ENCODE results near the gene CTDSPL2.
"Not testable (repeated sequence)": the region's sequence is repeated elsewhere in the genome, so short reads cannot be mapped to it uniquely, and the experiment has no call there.

The CTDSPL2 gene

GRCh38 chr15:44450172-44450571, 22.7 kb downstream of the CTDSPL2 start:
- no peak for DNase-seq

GRCh38 chr15:44453578-44454283, 26.3 kb downstream of the CTDSPL2 start:
- not testable (repeated sequence) for DNase-seq

More at GRCh38 chr15:44450172-44450571, 22.7 kb downstream of the CTDSPL2 start:
- TF ChIP-seq GATA1 (IDR thresholded peaks at IDR 0.05; ENCODE audit: low read depth, low read length): no peak
- no peak for TF ChIP-seq POLR2A (IDR thresholded peaks at IDR 0.05; ENCODE audit: low read length)

GRCh38 chr15:44458429-44458828, 31.0 kb downstream of the CTDSPL2 start:
- TF ChIP-seq GATA1 (IDR thresholded peaks at IDR 0.05; ENCODE audit: low read depth, low read length) (no peak), POLR2A (IDR thresholded peaks at IDR 0.05; ENCODE audit: low read length) (no peak)
- no peak for DNase-seq

DNA sequence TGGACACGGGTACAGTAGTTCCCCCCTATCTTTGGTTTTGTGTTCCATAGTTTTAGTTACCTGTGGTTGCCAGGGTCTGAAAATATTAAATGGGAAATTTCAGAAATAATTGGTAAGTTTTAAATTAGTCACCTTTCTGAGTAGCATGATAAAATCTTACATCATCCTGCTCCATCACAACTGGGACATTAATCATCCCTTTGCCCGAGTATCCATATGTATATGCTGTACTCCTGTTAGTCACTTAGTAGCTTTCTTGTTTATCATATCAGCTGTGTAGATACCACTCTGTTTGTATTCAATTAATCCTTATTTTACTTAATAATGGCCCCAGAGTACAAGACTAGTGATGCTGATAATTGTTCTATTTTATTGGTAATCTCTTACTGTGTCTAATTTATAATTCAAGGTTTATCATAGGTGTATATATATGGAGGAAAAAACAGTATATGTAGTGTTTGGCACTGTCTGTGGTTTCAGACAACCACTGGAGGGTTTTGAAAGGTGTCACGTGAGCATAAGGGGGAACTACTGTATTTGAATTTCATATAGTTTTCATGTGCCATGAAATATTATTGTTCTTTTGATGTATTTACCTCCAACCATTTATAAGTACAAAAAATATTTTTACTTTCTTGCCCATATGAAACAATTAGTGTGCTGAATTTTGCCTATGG, 41.4 kb downstream of the CTDSPL2 start:
- no peak for DNase-seq
- TF ChIP-seq GATA1 (IDR thresholded peaks at IDR 0.05; ENCODE audit: low read depth, low read length): no peak
- no peak for TF ChIP-seq POLR2A (IDR thresholded peaks at IDR 0.05; ENCODE audit: low read length)

GRCh38 chr15:44471885-44472455, 44.5 kb downstream of the CTDSPL2 start:
- no peak for DNase-seq
- TF ChIP-seq GATA1 (IDR thresholded peaks at IDR 0.05; ENCODE audit: low read depth, low read length): no peak
- no peak for TF ChIP-seq POLR2A (IDR thresholded peaks at IDR 0.05; ENCODE audit: low read length)

GRCh38 chr15:44479343-44479742, 51.9 kb downstream of the CTDSPL2 start:
- TF ChIP-seq GATA1 (IDR thresholded peaks at IDR 0.05; ENCODE audit: low read depth, low read length): no peak
- no peak for TF ChIP-seq POLR2A (IDR thresholded peaks at IDR 0.05; ENCODE audit: low read length)

GRCh38 chr15:44482090-44482489, 54.7 kb downstream of the CTDSPL2 start:
- TF ChIP-seq GATA1 (IDR thresholded peaks at IDR 0.05; ENCODE audit: low read depth, low read length) (no peak), POLR2A (IDR thresholded peaks at IDR 0.05; ENCODE audit: low read length) (no peak)
- DNase-seq: no peak

More at GRCh38 chr15:44479343-44479742, 51.9 kb downstream of the CTDSPL2 start:
- no peak for DNase-seq

DNA sequence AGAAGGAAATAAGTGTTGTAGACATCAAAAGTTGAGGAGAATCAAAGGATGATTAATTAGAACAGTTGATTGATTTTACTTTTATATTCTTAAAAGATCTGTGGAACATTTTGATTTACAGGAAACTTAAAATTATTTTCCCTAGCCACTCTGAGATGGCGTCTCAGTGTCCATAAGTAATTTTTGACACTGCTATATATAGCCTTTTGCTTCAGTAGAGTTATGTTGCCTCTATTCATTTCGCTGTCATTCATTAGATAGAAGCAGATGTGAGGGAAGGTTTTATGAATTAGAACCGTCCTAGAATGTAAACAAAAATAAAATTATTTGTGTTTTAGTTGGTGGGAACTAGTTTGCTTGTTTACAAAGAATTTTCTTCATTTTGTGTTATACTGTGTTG, 58.5 kb downstream of the CTDSPL2 start:
- TF ChIP-seq GATA1 (IDR thresholded peaks at IDR 0.05; ENCODE audit: low read depth, low read length) (no peak), POLR2A (IDR thresholded peaks at IDR 0.05; ENCODE audit: low read length) (no peak)
- DNase-seq: no peak

DNA sequence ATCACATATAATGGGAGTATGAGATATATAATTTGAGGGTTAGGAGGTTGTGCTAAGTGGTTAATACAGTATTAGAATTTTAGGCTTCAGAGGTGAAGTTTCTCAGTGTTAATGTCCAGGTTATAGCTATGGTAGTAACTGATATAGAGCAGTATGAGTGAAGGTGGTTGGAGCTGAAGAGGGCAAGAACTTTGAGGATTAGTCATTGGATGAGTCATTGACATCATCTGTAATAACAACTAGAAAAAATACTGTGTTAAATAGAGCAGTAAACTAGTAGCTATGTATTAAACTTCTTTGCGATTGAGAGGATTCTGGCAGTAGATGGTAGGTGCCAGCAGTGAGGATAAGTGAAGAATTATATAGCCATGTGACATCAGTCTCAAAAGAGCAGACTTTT, 62.0 kb downstream of the CTDSPL2 start:
- no peak for TF ChIP-seq GATA1 (IDR thresholded peaks at IDR 0.05; ENCODE audit: low read depth, low read length)
- TF ChIP-seq POLR2A (IDR thresholded peaks at IDR 0.05; ENCODE audit: low read length): no peak
- DNase-seq: peak; percentile 5 to 64

DNA sequence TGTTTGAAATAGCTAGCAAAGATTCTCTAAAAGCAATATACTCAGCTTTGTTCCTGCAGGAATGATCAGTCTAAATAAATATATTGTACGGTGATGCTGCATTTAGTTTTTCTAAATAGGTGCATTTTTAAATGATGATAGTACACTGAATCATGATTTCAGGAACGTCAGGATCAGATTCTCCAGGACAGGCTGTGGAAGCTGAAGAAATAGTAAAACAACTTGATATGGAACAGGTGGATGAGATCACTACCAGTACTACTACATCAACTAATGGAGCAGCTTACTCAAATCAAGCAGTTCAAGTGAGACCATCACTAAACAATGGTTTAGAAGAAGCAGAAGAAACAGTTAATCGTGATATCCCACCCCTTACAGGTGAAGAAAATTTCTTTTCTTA, 63.2 kb downstream of the CTDSPL2 start:
- no peak for DNase-seq
- no peak for TF ChIP-seq POLR2A (IDR thresholded peaks at IDR 0.05; ENCODE audit: low read length)
- no peak for TF ChIP-seq GATA1 (IDR thresholded peaks at IDR 0.05; ENCODE audit: low read depth, low read length)

GRCh38 chr15:44492040-44492439, 64.6 kb downstream of the CTDSPL2 start:
- DNase-seq: no peak
- no peak for TF ChIP-seq POLR2A (IDR thresholded peaks at IDR 0.05; ENCODE audit: low read length)
- no peak for TF ChIP-seq GATA1 (IDR thresholded peaks at IDR 0.05; ENCODE audit: low read depth, low read length)

DNA sequence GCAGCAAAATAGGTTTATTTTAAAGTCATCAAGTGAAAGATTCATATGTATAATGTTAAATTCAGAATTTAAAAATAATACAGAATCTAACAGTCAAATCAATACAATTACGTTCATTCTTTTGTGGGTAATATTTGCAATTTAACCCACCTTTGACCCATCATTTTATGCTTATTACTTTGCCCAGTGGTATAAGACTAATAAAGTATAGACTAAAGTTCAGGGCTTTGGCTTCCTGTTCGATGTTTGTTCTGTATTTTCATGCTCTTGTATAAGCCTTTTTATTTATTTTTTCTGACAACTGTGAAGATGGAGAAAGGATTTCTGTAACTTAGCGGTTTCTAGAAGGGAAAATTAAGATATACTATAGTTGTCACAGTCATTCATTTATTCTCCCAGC, 65.2 kb downstream of the CTDSPL2 start:
- no peak for DNase-seq
- TF ChIP-seq GATA1 (IDR thresholded peaks at IDR 0.05; ENCODE audit: low read depth, low read length): no peak
- TF ChIP-seq POLR2A (IDR thresholded peaks at IDR 0.05; ENCODE audit: low read length): no peak

DNA sequence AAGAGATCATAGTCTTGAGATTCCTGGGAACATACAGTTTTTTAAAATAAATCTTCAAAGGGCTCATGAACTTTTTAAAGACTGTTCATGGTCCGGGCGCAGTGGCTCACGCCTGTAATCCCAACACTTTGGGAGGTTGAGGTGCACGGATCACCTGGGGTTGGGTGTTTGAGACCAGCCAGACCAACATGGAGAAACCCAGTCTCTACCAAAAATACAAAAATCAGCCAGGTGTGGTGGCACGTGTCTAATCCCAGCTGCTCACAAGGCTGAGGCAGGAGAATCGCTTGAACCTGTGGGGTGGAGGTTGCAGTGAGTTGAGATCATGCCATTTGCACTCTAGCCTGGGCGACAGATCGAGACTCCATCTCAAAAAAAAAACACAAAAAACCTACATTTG, 68.1 kb downstream of the CTDSPL2 start:
- no peak for DNase-seq

DNA sequence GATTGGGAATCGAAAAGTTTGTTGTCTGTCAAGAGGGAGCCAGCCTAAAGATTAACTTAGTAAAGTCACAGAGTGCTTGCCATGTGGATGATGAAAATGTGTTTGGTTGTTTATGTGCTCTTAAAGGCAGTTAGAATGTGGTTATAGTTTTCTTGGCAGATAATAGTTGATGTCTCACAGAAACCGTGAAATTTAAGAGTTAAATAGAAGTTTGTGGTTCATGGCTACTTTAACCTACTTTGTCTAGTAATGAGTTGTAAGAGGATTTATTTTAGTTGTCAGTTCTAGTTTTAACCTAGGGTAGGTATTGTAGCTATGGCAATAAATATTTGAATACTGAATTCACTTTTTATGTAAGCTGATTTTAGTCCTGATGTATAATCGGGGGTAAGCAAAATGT, 73.1 kb downstream of the CTDSPL2 start:
- DNase-seq: no peak
- no peak for TF ChIP-seq POLR2A (IDR thresholded peaks at IDR 0.05; ENCODE audit: low read length)
- no peak for TF ChIP-seq GATA1 (IDR thresholded peaks at IDR 0.05; ENCODE audit: low read depth, low read length)

More for the DNA sequence above, 68.1 kb downstream of the CTDSPL2 start:
- no peak for TF ChIP-seq GATA1 (IDR thresholded peaks at IDR 0.05; ENCODE audit: low read depth, low read length)
- TF ChIP-seq POLR2A (IDR thresholded peaks at IDR 0.05; ENCODE audit: low read length): no peak
